ENCODE results near the gene OR2V2.

The OR2V2 gene

DNA sequence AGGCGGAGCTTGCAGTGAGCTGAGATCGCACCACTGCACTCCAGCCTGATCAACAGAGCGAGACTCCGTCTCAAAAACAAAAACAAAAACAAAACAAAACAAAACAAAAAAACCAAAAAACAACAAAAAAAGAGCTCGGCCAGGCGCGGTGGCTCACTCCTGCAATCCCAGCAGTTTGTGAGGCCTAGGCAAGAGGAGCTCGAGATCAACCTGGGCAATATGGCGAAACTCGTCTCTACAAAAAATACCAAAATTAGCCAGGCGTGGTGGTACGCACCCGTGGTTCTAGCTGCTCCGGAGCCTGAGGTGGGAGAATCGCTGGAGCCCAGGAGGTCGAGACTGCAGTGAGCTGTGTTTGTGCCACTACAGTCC lies 37.4 kb downstream of the OR2V2 start:
- DNase-seq (ENCODE audit: low read depth, low spot score), result no peak
- TF ChIP-seq, protein P1, sequence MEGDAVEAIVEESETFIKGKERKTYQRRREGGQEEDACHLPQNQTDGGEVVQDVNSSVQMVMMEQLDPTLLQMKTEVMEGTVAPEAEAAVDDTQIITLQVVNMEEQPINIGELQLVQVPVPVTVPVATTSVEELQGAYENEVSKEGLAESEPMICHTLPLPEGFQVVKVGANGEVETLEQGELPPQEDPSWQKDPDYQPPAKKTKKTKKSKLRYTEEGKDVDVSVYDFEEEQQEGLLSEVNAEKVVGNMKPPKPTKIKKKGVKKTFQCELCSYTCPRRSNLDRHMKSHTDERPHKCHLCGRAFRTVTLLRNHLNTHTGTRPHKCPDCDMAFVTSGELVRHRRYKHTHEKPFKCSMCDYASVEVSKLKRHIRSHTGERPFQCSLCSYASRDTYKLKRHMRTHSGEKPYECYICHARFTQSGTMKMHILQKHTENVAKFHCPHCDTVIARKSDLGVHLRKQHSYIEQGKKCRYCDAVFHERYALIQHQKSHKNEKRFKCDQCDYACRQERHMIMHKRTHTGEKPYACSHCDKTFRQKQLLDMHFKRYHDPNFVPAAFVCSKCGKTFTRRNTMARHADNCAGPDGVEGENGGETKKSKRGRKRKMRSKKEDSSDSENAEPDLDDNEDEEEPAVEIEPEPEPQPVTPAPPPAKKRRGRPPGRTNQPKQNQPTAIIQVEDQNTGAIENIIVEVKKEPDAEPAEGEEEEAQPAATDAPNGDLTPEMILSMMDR (IDR thresholded peaks at IDR 0.05; ENCODE audit: low read depth, low read length), result no peak
- peak overlapping the region; percentile 47 for H3K4me3 ChIP-seq (ENCODE audit: low read depth, low read length)
- in situ Hi-C loops (cut with HindIII; ENCODE audit: low sequenced_read_pairs), result no loop called here

DNA sequence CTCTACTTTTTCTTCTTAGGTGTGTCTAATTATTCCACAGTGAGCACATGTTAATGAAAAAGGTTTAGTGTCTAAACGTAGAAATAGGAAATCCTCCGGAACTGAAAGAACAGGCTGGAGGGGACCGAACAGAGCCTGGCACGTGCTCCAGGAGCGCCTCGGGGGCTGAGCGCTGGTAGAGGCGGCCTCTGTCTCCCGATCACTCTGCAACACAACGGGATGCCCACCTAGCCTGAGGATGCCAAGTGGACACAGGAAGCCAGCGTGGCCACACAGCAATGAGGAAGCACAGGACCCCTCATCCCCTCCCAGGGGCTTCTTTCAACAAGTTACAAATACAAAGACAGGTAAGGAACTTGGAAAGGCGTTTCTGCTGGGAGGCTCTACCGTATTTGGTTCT lies 38.2 kb downstream of the OR2V2 start:
- TF ChIP-seq, protein P1 (IDR thresholded peaks at IDR 0.05; ENCODE audit: low read depth, low read length), result no peak
- no peak overlapping the region for H3K4me3 ChIP-seq (ENCODE audit: low read depth, low read length)
- in situ Hi-C loops (cut with HindIII; ENCODE audit: low sequenced_read_pairs), result no loop called here
- DNase-seq (ENCODE audit: low read depth, low spot score), result no peak

DNA sequence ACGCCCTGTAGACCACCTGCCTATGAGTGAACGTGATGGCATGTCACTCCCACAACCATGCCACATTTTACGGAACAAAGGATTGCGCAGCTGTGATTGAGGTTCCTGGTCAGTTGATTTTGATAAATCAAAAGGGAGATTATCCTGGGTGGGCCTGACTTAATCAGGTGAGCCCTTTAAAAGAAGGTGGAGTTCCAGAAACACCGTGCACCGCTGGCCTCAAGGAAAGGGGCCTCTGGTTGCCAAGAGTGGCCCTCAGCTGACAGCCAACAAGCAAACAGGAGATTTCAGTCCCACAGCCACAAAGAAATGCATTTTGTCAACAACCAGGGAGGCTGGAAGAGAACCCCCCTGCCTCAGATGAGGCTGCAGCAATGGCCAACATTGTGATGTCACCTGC lies 38.6 kb downstream of the OR2V2 start:
- TF ChIP-seq, protein P1 (IDR thresholded peaks at IDR 0.05; ENCODE audit: low read depth, low read length), result no peak
- no peak for DNase-seq (ENCODE audit: low read depth, low spot score)
- in situ Hi-C loops (cut with HindIII; ENCODE audit: low sequenced_read_pairs), result no loop called here
- H3K4me3 ChIP-seq (ENCODE audit: low read depth, low read length), result no peak overlapping the region

DNA sequence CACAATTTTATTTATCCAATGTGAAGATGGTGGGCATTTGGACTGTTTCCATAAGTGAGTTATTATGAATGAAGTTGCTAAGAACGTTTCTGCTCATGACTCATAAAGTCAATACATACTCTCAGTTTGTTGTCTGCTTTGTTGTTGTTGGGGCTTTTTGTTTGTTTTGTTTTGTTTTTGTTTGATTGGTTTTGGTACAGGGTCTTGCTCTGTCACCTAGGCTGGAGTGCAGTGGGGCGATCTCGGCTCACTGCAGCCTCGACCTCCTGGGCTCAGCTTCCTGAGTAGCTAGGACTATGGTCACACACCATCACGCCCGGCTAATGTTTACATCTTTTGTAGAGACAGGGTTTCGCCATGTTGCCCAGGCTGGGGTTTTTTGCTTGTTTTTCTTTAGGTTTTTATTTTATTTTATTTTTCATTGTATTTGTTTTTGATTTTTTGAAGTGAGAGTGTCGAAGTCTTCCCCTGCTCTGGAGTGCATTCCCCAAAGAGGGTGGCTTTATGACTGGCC lies 39.7 kb downstream of the OR2V2 start:
- TF ChIP-seq, protein P1 (IDR thresholded peaks at IDR 0.05; ENCODE audit: low read depth, low read length), result no peak
- in situ Hi-C loops (cut with HindIII; ENCODE audit: low sequenced_read_pairs), result no loop called here
- DNase-seq (ENCODE audit: low read depth, low spot score), result no peak
- peak overlapping the region; percentile 43 for H3K4me3 ChIP-seq (ENCODE audit: low read depth, low read length)

DNA sequence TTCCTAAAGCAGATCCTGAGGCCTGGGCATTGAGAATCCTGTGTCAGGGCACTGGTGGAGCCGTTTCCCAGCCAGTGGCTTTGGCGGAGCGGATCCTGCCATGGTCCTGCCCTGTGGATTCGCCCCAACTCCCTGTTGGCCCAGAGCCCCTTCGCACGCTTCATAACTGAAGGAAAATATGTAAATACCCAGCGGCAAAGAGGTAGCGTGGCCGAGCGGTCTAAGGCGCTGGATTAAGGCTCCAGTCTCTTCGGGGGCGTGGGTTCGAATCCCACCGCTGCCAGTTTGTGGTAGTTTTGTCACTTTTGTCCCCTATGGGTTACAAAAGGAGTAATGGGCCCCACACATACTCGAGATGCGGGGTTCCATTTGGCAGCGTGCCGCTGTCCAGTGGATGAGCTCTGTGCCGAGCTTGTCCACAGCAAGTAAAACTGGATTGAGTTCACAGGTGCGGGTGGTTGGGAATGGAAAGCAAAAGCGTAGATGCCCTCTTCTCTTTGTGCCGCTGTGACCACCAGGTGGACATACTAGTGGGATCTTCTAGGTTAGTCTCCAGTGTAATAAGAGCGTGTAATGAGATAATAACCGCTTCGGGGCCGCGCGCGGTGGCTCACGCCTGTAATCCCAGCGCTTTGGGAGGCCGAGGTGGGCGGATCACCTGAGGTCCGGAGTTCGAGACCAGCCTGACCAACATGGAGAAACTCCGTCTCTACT lies 40.3 kb downstream of the OR2V2 start:
- H3K4me3 ChIP-seq (ENCODE audit: low read depth, low read length), result peak overlapping the region; percentile 43
- DNase-seq (ENCODE audit: low read depth, low spot score), result peak; percentile 83
- in situ Hi-C loops (cut with HindIII; ENCODE audit: low sequenced_read_pairs), result no loop called here
- TF ChIP-seq, protein P1 (IDR thresholded peaks at IDR 0.05; ENCODE audit: low read depth, low read length), result peak; percentile 30

DNA sequence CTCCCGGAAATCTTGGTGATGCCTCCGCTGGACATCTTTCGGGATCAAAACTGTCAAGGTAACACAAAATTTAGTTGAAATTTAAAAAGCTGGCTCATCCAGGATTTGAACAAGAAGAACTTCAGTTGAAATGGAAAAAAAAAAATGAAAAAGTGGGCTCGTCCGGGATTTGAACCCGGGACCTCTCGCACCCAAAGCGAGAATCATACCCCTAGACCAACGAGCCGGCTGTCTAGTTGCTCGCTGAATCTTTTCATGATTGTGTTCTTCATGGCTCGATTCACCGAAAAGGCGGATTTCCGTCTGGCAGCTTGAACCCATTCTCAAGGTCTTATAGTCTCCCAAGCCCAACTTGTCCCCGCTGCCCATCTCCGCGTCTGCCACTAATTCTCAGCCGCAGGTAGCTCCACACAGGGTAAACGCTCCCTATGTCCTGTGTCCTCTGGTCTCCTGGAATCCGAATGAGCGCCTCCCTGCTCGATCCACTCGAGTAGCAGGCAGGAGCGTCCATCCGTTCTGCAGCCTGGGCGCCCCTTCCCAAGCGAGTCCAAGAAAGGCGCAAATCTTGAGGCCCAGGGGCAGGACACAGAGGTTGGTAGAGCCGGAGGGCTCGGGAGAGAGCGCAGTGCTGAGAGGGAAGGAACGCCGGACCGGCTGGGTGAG lies 41.4 kb downstream of the OR2V2 start:
- TF ChIP-seq, protein P1 (IDR thresholded peaks at IDR 0.05; ENCODE audit: low read depth, low read length), result peak; percentile 9
- in situ Hi-C loops (cut with HindIII; ENCODE audit: low sequenced_read_pairs), result no loop called here

More for the DNA sequence above, 41.4 kb downstream of the OR2V2 start:
- peak; percentile 80 for DNase-seq (ENCODE audit: low read depth, low spot score)
- H3K4me3 ChIP-seq (ENCODE audit: low read depth, low read length), result peak overlapping the region; percentile 79

Data from astrocyte of the spinal cord (primary cell).